Mucosa of descending colon (tissue), 3 donors: ENCODE measurements around the gene ACKR4. TPM values are rescaled to one million over a fixed set of nuclear protein-coding genes. Genes with fewer than 3 reads are reported as not detected.

ENCODE experiments used
- ATAC-seq: fragments of 200-7000 bp; cut with Tn5 transposase; one replicate; pipeline ENCODE4 v1.9.1; 2020; ENCODE audit warnings: mild to moderate bottlenecking, moderate library complexity
- DNase-seq, 3 donors: peaks; one replicate each; pipeline ENCODE4 v3.0.0-alpha.2; 2020
- H3K36me3 ChIP-seq: fragments of 200-600 bp; one replicate; pipeline ENCODE4 v1.8.0; 2021; ENCODE audit warnings: low read depth, mild to moderate bottlenecking
- H3K4me1 ChIP-seq: fragments of 200-600 bp; one replicate; pipeline ENCODE4 v1.8.0; 2021; ENCODE audit warnings: low read depth, mild to moderate bottlenecking
- H3K4me3 ChIP-seq: fragments of 200-600 bp; one replicate; pipeline ENCODE4 v1.8.0; 2021; ENCODE audit warnings: mild to moderate bottlenecking
- H3K9me3 ChIP-seq: fragments of 200-600 bp; one replicate; pipeline ENCODE4 v1.8.0; 2021; ENCODE audit warnings: mild to moderate bottlenecking
- CTCF ChIP-seq: fragments of 200-600 bp; IDR thresholded peaks from one replicate; pipeline ENCODE4 v1.8.0; 2022; ENCODE audit warnings: antibody characterized with exemption, mild to moderate bottlenecking
- intact Hi-C, 2 donors: fragments of 100-400 bp; cut with DNase I in 1 of 2; cut with micrococcal nuclease in 1 of 2; formaldehyde crosslinking; loops; one replicate each; pipeline versions ENCODE4 v1.11.0 to v1.11.1; 2022; cut with DNase I, micrococcal nuclease
- total RNA-seq, 3 donors: library from RNA; stranded (reverse); fragmentation: NEBNext Ultra II Directional in 2 of 3; extraction: Animal tissue kit (Norgen Biotek cat#: 25700) in 2 of 3; gene quantifications; one replicate each; pipeline versions ENCODE4 v1.2.1 to v1.2.4, GENCODE V29; 2021 to 2023
- donor health status: DM: no; HTN: no; CAD: no; lungs with moderate emphysema.
- donor health status: DM: no; HTN: no; CAD: no.
- donor health status: DM: no; HTN: yes; CAD: no.

Gene ACKR4
- total RNA-seq, 3 donors from 2014 or later, result 0.90 to 3.3 (median 2.2) TPM

DNA sequence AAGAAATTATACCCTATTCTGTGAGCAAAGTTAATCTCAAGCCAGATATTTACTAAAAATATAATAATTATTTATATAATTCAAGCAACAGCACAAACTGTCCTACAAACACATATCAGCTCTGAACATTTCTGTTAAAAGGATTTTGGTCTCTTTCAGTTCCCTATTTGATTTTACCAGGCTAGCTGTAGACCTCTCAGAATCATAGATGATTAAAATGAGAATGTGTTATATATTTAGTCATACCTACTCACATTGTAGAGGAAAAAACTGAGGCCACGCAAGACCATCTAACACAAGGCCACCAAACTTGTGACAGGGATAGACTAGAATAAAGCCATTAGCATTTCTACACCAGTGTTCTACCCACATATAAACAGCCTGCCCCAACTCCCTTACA, 28.5 kb downstream of the ACKR4 start:
- intact Hi-C loops, result no loop called here
- DNase-seq (no peak), ATAC-seq (no peak)
- no peak for TF ChIP-seq CTCF
- Histone ChIP-seq H3K4me3 (no peak overlapping the region), H3K9me3 (no peaks in the 10 kb centered on the region), H3K4me1 (no peaks in the 10 kb centered on the region), H3K36me3 (no peaks in the 10 kb centered on the region)

- H3K4me3 ChIP-seq, result no peak overlapping the region
- DNase-seq (peak in 1 of 3 donors; percentile 21), ATAC-seq (no peak)
- no peaks in the 10 kb centered on the region for H3K4me1 ChIP-seq
- no peak for TF ChIP-seq CTCF
- H3K36me3 ChIP-seq, result no peaks in the 10 kb centered on the region
- intact Hi-C loops, result no loop called here
- H3K9me3 ChIP-seq, result no peaks in the 10 kb centered on the region
Measured at GRCh38 chr3:132626955-132627354, 29.9 kb downstream of the ACKR4 start.

DNA sequence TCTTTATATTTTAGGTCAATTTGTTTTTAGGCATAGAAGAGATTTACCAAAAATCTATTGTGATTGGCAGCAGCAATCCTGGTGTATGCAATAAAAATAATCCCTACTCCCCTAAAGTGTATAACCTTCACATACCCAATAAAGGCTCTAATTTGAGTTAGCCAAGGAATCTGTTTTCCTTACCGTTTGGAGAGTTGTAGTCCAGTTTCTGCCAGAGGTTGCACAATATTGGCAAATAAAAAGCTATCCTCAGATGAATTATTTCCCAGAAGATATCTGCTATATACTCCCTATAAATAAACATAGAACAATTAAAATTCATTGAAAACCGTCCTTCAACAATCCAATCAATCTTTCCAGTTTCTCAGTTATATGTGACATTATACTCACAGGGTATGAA, 31.1 kb downstream of the ACKR4 start:
- no peaks in the 10 kb centered on the region for H3K4me1 ChIP-seq
- no peak overlapping the region for H3K4me3 ChIP-seq
- H3K36me3 ChIP-seq, result no peaks in the 10 kb centered on the region
- no peaks in the 10 kb centered on the region for H3K9me3 ChIP-seq
- DNase-seq, result no peak
- ATAC-seq, result no peak
- intact Hi-C loops, result no loop called here
- TF ChIP-seq CTCF, result no peak

GRCh38 chr3:132629928-132630327, 32.9 kb downstream of the ACKR4 start:
- ATAC-seq (no peak), DNase-seq (no peak)
- Histone ChIP-seq H3K9me3 (no peaks in the 10 kb centered on the region), H3K4me3 (no peak overlapping the region), H3K36me3 (no peaks in the 10 kb centered on the region), H3K4me1 (no peaks in the 10 kb centered on the region)
- intact Hi-C loops, result no loop called here
- no peak for TF ChIP-seq CTCF

DNA sequence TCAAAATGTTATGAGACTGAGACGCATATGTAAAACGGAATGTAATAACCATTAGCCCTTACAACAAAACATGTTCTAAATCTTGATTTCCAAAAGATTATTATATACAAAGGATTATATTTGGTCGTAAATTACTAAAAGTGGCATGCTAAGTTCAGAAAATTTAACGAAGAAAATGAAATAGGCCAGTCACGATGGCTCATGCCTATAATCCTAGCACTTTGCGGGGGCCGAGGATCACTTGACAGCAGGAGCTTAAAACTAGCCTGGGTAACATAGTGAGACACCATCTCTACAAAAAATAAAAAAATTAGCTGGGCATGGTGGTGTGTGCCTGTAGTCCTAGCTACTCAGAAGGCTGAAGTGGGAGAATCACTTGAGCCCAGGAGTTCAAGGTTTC, 33.5 kb downstream of the ACKR4 start:
- ATAC-seq, result no peak
- no peaks in the 10 kb centered on the region for H3K4me1 ChIP-seq
- no peaks in the 10 kb centered on the region for H3K36me3 ChIP-seq
- no peak overlapping the region for H3K4me3 ChIP-seq
- intact Hi-C loops, result no loop called here
- H3K9me3 ChIP-seq, result no peaks in the 10 kb centered on the region
- no peak for TF ChIP-seq CTCF
- no peak for DNase-seq

- H3K4me3 ChIP-seq, result no peak overlapping the region
- no peak for DNase-seq
- ATAC-seq, result no peak
- TF ChIP-seq CTCF, result no peak
- H3K4me1 ChIP-seq, result no peaks in the 10 kb centered on the region
- H3K36me3 ChIP-seq, result no peaks in the 10 kb centered on the region
- no peaks in the 10 kb centered on the region for H3K9me3 ChIP-seq
- intact Hi-C loops, result no loop called here
Measured at GRCh38 chr3:132635052-132635451, 38.0 kb downstream of the ACKR4 start.
